ENCODE data around the gene CORO1C.
"Not testable (repeated sequence)": the region's sequence is repeated elsewhere in the genome, so short reads cannot be mapped to it uniquely, and the experiment has no call there.

Gene CORO1C

GRCh38 chr12:108752387-108752786 lies 21.1 kb upstream of the CORO1C start:
- no peak for DNase-seq

DNA sequence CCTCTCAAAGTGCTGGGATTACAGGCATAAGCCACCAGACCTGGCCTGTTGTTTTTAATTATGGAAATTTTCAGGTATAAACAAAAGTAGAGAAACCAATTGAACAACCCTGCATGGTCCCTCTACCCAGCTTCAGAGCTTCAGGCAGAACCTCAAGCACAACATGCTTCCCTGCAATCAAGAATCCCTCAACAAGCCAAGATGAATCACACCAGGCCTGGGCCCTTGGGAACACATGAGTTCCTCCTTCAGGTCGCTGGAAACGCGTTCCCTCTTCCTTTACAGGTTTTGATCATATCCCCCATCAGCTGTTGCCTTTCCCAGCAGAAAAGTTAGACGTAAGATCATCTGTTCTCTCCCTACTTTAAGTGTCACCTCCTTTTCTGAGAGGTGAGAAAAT lies 20.5 kb upstream of the CORO1C start:
- DNase-seq = no peak

GRCh38 chr12:108751003-108751402 lies 19.7 kb upstream of the CORO1C start:
- not testable (repeated sequence) for DNase-seq

GRCh38 chr12:108750526-108750925 lies 19.2 kb upstream of the CORO1C start:
- DNase-seq = no peak

- no peak for DNase-seq
Measured at GRCh38 chr12:108747563-108747962, 16.2 kb upstream of the CORO1C start.

DNA sequence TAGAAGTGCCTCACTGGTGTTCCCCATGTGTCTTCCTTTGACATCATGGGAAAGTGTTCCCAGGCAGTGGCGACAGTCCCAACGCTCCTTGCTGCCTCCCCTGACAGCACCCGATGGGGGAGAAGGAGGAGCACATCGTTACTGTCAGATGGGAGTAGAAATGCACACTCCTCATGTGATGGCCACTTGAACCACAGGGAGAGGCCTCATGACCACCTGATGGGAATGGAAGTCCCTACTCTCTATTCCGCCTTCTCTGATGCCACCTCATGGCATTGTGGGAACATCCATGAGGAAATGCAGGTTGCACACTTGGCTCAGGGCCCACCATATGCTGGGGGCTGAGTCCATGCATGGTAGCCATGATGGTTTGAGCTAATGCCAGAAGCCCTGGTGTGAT lies 14.3 kb upstream of the CORO1C start:
- no peak for DNase-seq

GRCh38 chr12:108744021-108744897 lies 12.9 kb upstream of the CORO1C start:
- DNase-seq = peak; percentile 65 to 73

DNA sequence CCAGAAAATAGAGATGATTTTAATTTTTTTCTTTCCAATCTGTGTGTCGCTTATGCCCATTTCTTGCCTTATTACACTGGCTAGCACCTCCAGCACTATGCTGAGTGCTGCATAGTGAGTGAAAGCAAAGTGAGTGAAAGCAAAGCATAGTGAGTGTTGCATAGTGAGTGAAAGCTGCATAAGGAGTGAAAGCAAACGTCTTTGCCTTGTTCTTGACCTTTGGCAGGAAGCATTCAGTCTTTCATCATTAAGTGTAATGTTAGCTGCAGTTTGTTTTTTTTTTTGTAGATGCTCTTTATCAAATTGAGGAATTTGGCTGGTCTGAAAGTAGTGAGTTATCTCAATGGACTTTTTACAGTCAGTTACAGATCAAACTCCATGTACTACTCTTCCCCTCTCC lies 6.9 kb upstream of the CORO1C start:
- peak; percentile 26 to 59 for DNase-seq

GRCh38 chr12:108735855-108736254 lies 4.5 kb upstream of the CORO1C start:
- no peak for DNase-seq

DNA sequence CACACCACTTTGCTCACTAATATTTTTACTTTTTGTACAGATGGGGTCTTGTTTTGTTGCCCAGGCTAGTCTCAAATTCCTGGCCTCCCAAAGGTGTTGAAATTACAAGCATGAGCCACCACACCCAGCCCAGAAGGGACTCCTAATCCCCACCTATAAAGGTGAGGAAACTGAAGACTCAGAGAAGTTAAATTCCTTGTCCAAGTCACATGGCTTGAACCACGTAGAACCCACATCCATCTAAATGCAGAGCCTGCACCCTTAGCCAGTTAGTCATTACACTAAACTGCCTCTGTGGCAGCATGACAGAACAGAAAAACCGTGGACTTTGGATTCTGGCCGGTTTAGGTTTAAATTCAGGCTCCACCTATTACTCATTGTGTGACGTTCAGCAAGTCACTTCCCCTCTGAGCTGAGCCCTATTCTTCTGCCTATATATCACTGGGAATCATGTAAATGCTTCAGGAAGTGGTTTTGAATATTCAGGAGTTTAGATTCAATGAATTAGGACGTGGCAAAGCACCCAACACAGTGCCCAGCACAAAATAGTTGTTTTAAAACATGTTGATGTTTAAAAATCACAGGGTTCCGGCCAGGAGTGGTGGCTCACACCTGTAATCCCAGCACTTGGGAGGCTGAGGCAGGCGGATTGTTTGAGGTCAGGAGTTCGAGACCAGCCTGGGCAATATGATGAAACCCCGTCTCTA lies 3.0 kb upstream of the CORO1C start:
- peak; percentile 58 to 62 for DNase-seq

GRCh38 chr12:108733230-108733531 lies 1.9 kb upstream of the CORO1C start:
- not testable (repeated sequence) for DNase-seq

GRCh38 chr12:108732489-108733229 lies 1.3 kb upstream of the CORO1C start:
- no peak for DNase-seq

- peak; percentile 91 to 93 for DNase-seq
Measured at GRCh38 chr12:108731866-108732461, 646 bp upstream of the CORO1C start.

DNA sequence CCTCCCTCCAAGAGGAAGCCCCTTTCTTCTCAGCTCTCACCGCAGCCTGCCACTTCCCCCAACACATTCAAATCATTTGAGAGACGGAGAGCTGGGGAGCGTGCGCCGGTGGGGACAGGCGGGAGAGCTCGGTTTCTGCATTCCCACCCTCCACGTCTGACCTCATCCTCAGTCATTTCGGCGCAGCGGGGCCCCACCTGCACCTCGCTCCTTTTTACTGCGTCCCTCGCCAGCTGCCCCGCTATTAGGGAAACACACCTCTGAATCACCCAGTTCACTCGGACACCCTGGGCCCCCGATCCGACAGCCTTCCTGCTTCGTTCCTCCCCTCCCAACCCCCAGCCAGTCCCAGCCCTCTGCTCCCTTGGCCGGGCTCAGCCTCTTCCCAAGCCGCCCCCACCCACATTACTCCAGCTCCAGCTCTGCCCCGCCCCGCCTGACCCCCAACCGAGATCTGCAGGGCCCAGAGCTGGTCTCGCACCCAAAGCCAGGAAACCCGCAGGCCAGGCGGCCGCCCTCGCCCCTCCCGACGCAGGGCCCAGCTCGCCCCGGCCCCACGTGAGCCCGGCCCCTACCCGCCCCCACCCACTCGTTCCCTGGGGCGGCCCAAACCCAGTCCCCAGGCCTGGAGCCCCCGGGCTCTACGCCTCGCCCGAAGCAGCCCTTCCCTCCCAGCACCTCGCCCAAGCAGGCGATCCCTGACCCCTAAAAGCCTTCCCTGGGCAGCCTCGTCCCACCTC lies 783 bp downstream of the CORO1C start:
- DNase-seq = peak; percentile 26 to 38

GRCh38 chr12:108729612-108730364 lies 1.5 kb downstream of the CORO1C start:
- no peak for DNase-seq

DNA sequence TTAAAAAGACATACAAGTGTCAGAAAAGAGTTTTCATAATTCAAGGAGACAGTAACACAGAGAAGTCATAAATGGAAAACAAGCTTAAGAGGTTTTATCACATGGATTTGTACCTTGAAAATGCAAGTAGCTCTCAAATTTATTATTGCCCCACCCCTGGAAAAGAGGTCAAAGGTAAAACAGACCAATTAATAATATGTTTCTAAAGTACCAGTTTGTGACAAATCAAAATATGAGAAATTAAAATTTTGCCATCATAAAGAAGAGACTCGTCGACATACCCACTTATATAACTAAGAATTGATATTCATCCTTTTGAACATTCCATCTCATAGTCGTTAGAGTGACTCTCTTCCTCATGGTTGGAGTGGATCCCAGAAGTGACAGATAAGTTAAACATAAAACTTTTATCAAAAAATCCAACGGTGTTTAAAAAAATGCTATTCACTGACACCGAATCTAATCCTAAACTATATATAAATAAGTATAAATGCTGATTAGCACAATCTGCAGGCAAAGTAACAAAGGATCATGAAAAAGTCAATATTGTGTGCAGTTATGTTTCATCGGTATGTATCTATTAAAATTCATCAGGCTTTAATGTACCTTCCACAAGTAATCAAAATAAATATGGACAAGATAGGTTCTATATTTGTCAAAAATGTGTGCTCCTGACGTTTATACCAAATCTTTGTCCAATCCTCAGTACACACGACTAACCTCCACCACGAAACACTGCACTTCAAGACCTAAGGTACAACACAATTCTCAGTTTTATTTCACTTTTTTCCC lies 2.3 kb downstream of the CORO1C start:
- DNase-seq = no peak

- DNase-seq = no peak
Measured at GRCh38 chr12:108727868-108728735, 3.2 kb downstream of the CORO1C start.

DNA sequence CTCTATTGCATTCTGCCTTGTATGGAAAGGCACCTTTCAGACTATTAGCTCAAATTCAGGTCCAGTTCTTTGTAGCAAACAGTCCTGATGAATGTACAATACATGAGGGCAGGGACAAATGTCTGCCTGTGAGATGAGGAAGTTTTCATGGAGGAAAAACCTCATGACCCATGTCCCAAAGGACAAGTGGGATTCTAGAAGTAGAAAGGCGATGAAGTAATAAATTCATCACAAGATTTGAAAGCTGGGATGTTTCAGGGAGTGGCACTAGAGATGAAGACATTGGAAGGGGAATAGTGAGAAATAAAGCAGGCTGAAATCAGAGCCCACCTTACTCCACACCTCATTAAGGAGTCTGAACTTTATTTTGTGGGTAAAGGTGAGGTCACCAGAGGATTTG lies 4.2 kb downstream of the CORO1C start:
- DNase-seq = no peak

GRCh38 chr12:108724890-108725151 lies 6.5 kb downstream of the CORO1C start:
- DNase-seq = no peak
